ENCODE measurements around the gene SEL1L3.

Gene SEL1L3

GRCh38 chr4:25792200-25792791 is 70.5 kb downstream of the SEL1L3 start:
- DNase-seq (ENCODE audit: low spot score): peak; percentile 16

- DNase-seq (ENCODE audit: low spot score): no peak
Measured at GRCh38 chr4:25790024-25790423, 72.8 kb downstream of the SEL1L3 start.

- DNase-seq (ENCODE audit: low spot score): no peak
Measured at GRCh38 chr4:25788703-25789238, 74.0 kb downstream of the SEL1L3 start.

DNA sequence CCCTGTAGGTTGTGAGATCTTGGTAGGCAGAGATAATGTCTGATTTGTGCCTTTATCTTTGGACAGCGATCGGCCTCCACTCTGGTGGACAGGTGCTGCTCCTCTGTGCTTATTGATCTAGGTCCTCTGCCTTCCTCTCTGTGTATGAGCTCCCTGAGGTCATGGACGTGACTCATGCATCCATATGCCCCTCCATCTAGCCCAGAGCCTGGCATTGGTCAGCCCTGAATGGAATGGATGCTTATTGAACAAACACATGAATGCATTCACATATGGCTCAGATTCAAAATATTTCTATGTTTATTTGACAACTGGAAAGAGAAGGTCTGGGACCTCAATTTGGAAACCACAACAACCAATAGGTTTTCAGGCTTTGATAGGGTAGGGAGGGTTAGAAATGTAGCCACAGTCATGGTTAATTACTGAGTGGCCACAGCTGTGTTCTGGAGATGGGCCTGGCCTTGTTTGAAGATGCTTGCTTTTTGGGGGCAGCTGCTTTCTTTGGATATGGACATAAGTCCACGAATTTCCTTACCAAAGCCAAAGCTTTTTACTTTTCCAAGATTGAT is 76.2 kb downstream of the SEL1L3 start:
- no peak for DNase-seq (ENCODE audit: low spot score)

GRCh38 chr4:25783943-25784342 is 78.8 kb downstream of the SEL1L3 start:
- DNase-seq (ENCODE audit: low spot score): no peak

DNA sequence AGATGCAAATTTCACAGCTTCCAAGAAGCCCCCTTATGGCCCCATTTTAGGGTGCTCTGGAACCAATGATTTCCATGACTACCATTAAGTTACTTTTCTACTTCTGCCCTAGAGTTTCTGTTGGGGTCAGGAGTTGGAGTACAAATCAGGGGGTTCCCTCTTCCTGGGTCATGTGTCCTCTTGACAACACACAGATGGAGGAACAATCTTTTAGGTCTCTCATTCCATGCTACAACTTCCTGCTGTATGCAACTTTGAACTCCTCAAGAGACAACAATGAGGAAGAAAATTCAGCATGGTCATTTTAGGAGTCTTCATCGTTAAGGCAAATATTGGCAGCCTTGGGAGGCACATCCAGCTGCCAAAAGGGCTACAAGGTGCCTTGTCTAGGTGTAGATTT is 79.7 kb downstream of the SEL1L3 start:
- no peak for DNase-seq (ENCODE audit: low spot score)

DNA sequence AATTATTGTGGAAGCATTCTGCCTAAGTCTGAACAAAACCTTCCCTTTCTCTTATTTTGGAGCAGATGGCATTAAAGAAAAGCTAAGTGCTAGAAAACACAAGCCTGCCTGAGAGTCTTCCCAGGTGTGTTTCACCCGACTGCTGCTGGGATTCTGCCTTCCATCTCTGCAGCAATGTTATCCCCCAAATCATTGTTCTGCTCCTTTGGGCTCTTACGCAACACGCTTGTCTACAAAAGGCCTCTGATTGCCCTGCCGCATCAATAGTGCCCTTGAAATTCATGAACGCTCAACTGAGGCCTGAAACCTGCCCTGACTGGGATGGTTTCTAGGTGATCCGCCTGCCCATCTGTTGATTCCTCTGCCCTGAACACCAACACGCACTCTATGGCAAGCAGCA is 80.3 kb downstream of the SEL1L3 start:
- no peak for DNase-seq (ENCODE audit: low spot score)

- DNase-seq (ENCODE audit: low spot score): peak; percentile 9
Measured at GRCh38 chr4:25779021-25779420, 83.8 kb downstream of the SEL1L3 start.

DNA sequence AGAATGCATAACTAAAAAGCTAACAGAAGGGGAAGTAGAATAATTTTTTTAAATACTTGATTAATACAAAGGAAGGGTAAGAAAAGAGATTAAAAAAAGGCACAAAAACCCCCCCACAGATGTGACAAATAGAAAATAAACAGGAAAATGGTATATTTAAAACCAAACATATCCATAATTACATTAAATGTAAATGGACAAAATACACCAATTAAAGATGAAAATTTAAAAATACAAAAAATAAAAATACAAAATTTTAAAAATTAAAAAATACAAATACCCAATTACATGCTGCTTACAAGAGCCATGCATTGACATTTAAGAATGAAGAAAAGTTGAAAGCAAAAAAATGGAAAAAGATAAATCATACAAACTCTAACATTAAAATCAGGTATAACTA is 86.0 kb downstream of the SEL1L3 start:
- no peak for DNase-seq (ENCODE audit: low spot score)

GRCh38 chr4:25775166-25775565 is 87.6 kb downstream of the SEL1L3 start:
- no peak for DNase-seq (ENCODE audit: low spot score)

DNA sequence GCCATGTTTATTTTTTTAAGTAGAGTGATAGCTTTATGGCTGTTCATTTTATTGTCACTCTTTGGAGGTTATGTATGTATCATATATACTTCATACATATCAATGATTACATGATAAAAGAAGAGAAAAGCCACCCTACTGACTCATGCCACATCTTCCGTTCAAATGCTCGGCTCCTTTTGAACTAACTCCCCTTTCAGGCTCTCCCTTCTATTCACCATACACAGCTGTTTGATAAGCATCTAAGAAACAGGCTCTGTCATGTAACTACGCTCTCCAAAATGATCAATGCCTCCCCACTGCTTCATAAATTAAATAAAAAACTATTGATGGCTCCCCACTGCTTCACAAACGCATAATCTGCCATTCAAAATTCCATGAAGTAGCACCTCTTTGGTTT is 89.4 kb downstream of the SEL1L3 start:
- no peak for DNase-seq (ENCODE audit: low spot score)

GRCh38 chr4:25771672-25772071 is 91.1 kb downstream of the SEL1L3 start:
- DNase-seq (ENCODE audit: low spot score): no peak

- DNase-seq (ENCODE audit: low spot score): no peak
Measured at GRCh38 chr4:25770847-25771246, 91.9 kb downstream of the SEL1L3 start.

- DNase-seq (ENCODE audit: low spot score): peak; percentile 7
Measured at GRCh38 chr4:25769251-25769650, 93.5 kb downstream of the SEL1L3 start.

GRCh38 chr4:25767877-25768725 is 94.7 kb downstream of the SEL1L3 start:
- peak; percentile 71 for DNase-seq (ENCODE audit: low spot score)

DNA sequence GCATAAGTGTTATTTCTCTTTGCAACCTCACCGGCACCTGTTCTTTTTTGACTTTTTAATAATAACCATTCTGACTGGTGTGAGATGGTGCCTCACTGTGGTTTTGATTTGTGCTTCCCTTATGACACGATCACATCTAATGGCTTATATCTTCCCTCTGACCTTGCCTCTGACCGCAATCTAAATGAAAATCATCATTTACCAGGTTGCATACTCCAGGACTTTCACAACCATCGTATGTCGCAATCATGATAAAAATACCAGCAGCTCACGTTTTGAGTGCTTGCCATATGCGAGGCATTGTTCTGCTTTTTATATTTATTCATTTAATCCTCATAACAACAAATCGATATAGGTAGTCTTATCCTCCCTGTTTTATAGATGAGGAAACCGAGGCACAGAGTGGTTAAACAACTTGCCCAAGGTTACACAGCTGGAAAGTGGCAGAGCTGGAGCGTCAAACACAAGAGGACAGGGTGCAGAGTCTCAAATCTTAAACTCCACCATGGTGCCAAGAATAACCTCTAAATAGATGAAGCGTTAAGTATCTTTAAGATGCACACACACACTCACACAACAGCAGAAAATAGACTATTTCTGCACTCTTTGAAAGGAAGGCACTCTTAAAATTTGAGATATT is 102.2 kb downstream of the SEL1L3 start:
- DNase-seq (ENCODE audit: low spot score): no peak

DNA sequence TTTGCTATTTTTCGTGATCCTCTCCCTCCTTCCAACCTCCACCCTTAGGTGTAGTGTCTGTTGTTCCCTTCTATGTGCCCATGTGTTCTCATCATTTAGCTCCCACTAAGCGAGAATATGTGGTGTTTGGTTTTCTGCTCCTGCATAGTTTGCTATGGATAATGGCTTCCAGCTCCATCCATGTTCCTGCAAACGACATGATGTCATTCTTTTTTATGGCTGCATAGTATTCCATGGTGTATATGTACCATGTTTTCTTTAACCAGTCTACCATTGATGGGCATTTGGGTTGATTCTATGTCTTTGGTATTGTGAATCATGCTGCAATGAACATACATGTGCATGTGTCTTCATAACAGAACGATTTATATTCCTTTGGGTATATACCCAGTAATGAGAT is 102.7 kb downstream of the SEL1L3 start:
- no peak for DNase-seq (ENCODE audit: low spot score)

DNA sequence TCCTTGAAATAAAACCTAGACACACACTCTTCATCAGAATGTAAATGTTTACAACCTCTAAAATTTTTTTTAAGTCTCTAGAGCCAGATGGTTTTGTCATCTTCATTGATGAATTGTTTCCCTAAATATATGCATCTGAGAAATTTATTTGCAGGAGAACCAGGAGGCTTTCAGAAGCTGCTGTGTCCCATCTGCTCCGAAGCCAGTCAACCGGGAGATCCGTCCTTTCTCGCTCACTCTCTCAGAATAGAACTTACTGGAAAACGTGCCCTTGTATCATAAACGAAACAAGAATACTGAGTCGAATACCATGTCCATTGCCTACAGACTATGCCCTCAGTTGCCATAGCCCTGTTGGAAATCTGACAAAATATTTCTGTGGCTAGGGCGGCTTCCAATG is 103.7 kb downstream of the SEL1L3 start:
- DNase-seq (ENCODE audit: low spot score): no peak

- DNase-seq (ENCODE audit: low spot score): no peak
Measured at GRCh38 chr4:25757452-25757851, 105.3 kb downstream of the SEL1L3 start.

GRCh38 chr4:25756503-25756902 is 106.3 kb downstream of the SEL1L3 start:
- DNase-seq (ENCODE audit: low spot score): no peak

- DNase-seq (ENCODE audit: low spot score): no peak
Measured at GRCh38 chr4:25755911-25756310, 106.9 kb downstream of the SEL1L3 start.

DNA sequence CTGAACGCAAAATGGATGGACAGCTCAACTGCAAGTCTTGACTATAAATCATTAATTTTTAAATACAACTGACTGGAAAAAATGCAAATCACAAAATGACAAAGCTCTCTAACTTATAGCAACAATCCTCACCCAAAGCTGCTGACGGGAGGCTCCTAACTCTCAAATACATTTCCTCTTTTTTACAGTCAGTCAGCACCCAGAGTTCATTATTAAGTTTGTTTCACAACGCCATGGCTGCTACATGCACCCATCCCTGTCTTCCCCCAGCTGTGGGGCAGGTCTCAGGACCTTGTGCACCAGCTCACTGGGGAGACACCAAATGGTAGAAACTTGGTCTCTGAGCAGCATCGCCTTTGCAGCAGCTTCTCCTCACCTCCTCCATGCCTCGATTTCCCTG is 109.5 kb downstream of the SEL1L3 start:
- DNase-seq (ENCODE audit: low spot score): no peak

DNA sequence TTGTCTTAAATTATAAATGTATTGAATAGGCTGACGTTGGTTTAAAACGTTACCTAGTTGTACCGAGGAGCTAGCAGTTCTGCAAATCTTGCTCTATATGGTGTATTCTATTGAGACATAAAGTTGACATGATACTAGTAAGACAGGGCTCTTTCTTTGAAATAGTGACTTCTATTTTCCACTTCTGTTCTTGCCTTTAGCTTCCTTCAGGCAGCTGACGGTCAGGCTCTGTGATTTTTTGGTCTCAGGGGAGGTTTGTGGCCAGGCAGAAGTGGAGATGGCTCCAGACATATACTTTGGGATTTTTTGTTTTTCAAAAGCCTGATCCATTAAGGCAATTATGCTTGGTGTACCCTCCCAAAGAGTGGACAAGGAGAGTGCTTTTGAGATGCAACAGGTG is 111.9 kb downstream of the SEL1L3 start:
- DNase-seq (ENCODE audit: low spot score): no peak
